GM12892 (cell line): ENCODE data around the gene ADSL.
"Not testable (repeated sequence)": the region's sequence is repeated elsewhere in the genome, so short reads cannot be mapped to it uniquely, and the experiment has no call there.

Experiments used
- DNase-seq: peaks from one replicate; pipeline ENCODE4 v3.0.0; 2011; ENCODE audit not compliant: insufficient read length
- FAIRE-seq: peaks from 2 replicates; lab custom pipeline; 2011; peaks lifted over from hg19 to GRCh38; lab: Jason Lieb, UNC
- POLR2A ChIP-seq: IDR thresholded peaks from 2 replicates; pipeline ENCODE4 v1.6.1; 2011; ENCODE audit warnings: low read depth, low read length, control low read depth
- POLR2AphosphoS5 ChIP-seq: IDR thresholded peaks from 2 replicates; pipeline ENCODE4 v1.6.1; 2011; ENCODE audit warnings: low read depth, low read length, control low read depth
- TAF1 ChIP-seq: IDR thresholded peaks from 2 replicates; pipeline ENCODE4 v1.6.1; 2011; ENCODE audit warnings: low read depth, mild to moderate bottlenecking, control low read depth, low read length, borderline replicate concordance

The ADSL gene

DNA sequence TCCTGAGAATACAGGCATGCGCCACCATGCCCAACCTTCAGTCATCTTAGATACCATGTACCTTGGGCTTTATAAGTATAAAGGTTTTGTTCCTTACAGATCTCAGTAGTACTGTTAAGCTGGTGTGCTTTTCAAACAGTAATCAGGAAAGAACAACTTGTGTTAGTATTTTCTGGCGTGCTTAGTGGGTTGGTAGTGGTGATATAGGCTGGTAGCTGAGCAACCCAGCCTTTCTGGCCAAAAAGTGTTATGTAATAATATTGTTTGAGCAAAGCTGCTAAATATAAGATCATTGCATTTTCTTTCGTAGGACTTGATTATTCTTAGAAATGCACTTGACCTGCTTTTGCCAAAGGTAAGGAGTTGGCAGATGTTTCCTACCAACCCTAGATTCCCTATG is 6.5 kb downstream of the ADSL start:
- DNase-seq: no peak
- TF ChIP-seq TAF1 (no peak), POLR2A (no peak), POLR2AphosphoS5 (no peak)
- no peak for FAIRE-seq

- TF ChIP-seq POLR2A: no peak
- TF ChIP-seq POLR2AphosphoS5: no peak
- TF ChIP-seq TAF1: no peak
- DNase-seq: no peak
- FAIRE-seq: no peak
These were observed 14.8 kb downstream of the ADSL start for GRCh38 chr22:40361100-40361499.

DNA sequence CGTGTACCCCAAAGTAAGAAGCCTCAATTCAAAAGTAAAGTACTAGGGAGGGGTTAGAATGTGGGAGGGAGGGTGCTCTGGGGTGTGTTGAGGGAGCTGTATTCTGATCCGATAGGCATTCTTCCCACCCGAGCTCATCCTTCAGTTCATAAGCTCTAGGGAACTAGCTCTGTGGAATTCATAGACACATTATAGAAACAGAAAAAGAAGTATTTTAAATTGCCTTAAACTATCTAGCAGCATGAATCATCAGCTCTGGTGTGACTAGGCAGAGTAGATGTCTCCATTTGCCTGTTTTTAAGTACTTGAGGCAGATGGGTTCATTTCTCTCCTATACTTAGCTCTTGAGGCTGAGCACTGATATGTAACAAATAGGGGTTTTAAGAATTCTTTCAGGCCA is 16.8 kb downstream of the ADSL start:
- no peak for DNase-seq
- no peak for FAIRE-seq
- TF ChIP-seq POLR2A: no peak
- TF ChIP-seq TAF1: no peak

GRCh38 chr22:40364431-40364830 is 18.1 kb downstream of the ADSL start:
- no peak for DNase-seq
- no peak for TF ChIP-seq POLR2AphosphoS5
- no peak for FAIRE-seq

- DNase-seq (no peak), FAIRE-seq (no peak)
- TF ChIP-seq POLR2A (no peak), TAF1 (no peak), POLR2AphosphoS5 (no peak)
These were observed 19.8 kb downstream of the ADSL start for GRCh38 chr22:40366068-40366467.

- FAIRE-seq: no peak
- TF ChIP-seq TAF1: no peak
- TF ChIP-seq POLR2AphosphoS5: no peak
- TF ChIP-seq POLR2A: no peak
- no peak for DNase-seq
These were observed 21.0 kb downstream of the ADSL start for GRCh38 chr22:40367342-40367741.

DNA sequence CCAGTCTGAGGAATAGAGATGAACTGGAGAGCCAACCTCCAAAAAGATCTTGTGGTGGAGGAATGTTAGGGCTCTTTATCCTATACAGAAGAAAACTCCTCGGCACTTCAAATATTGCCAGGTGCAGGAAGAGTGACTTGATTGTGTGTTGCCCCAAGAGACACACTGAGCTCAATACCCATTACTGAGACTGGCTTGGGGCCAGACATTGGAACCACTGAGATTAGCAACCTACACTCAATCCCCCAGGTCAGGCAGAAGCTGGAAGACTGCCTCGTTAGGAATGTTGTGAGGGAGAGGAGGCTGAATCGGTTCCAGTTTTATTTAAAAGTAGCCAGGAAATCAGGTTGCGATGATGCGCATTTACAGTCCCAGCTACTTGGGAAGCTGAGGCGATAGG is 21.7 kb downstream of the ADSL start:
- no peak for DNase-seq
- TF ChIP-seq POLR2A: no peak
- TF ChIP-seq POLR2AphosphoS5: no peak
- TF ChIP-seq TAF1: no peak
- FAIRE-seq: no peak

GRCh38 chr22:40368836-40369235 is 22.5 kb downstream of the ADSL start:
- no peak for DNase-seq
- no peak for FAIRE-seq
- no peak for TF ChIP-seq POLR2A
- TF ChIP-seq POLR2AphosphoS5: no peak
- TF ChIP-seq TAF1: no peak

DNA sequence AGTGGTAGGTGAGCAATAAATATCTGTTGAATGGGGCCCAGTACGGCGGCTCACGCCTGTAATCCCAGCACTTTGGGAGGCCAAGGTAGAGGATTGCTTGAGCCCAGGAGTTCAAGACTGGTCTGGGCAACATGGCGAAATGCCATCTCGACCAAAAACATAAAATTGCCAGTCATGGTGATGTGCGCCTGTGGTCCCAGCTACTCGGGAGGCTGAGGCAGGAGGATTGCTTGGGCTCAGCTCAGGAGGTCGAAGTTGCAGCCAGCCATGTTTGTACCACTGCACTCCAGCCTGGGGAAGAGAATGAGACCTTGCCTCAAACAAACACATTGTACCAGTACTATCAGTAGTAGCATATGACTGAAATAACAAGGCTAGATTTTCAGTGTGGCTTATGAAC is 28.3 kb downstream of the ADSL start:
- DNase-seq: no peak
- FAIRE-seq: no peak
- no peak for TF ChIP-seq POLR2AphosphoS5
- TF ChIP-seq POLR2A: no peak
- no peak for TF ChIP-seq TAF1

DNA sequence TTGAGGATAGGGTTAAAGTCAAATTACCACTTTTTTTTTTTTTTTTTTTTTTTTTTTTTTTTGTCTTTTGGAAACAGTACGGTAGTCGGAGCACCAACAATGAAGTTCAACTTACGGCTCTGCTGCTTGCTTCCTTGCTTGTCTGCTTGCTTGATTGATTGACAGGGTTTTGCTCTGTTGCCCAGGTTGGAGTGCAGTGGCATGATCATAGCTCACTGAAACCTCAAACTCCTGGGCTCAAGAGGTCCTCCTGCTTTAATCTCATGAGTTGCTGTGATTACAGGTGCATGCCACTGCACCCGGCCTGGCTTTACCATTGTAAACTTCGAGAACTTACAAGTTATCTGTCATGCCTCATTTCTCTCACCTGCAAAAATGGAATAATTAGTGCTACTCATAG is 29.8 kb downstream of the ADSL start:
- no peak for DNase-seq

GRCh38 chr22:40377931-40378330 is 31.6 kb downstream of the ADSL start:
- TF ChIP-seq TAF1: no peak
- TF ChIP-seq POLR2A: no peak
- TF ChIP-seq POLR2AphosphoS5: no peak
- FAIRE-seq (no peak), DNase-seq (no peak)

More for the DNA sequence above, 29.8 kb downstream of the ADSL start:
- TF ChIP-seq POLR2AphosphoS5 (no peak), TAF1 (no peak), POLR2A (no peak)
- peak; percentile 40 for FAIRE-seq

DNA sequence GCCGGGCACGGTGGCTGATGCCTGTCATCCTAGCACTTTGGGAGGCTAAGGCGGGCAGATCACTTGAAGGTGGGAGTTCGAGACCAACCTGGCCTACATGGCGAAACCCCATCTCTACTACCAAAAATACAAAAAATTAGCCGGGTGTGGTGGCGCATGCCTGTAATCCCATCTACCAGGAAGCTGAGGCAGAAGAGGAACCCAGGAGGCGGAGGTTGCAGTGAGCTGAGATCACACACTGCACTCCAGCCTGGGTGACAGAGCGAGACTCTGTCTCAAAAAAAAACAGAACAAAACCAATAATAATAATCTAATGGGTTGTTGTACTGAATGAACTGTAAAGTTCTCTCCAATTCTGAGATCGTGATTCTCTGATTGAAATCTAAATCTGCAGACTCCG is 32.1 kb downstream of the ADSL start:
- FAIRE-seq, DNase-seq: not testable (repeated sequence)

GRCh38 chr22:40381461-40381860 is 35.2 kb downstream of the ADSL start:
- TF ChIP-seq POLR2AphosphoS5 (no peak), TAF1 (no peak)
- no peak for FAIRE-seq

More at GRCh38 chr22:40381461-40381860, 35.2 kb downstream of the ADSL start:
- no peak for DNase-seq
